Stimulated activated CD8-positive, alpha-beta memory T cell treated with anti-CD3 and anti-CD28 coated beads, Interleukin-12 subunit alpha, Interleukin-12 subunit beta, amount 100 ng/mL, for 4 hours (primary cell): ENCODE data around the gene LSM7.

Experiments used
- DNase-seq: peaks from one replicate; pipeline ENCODE4 v3.0.0-alpha.2; 2020; ENCODE audit warnings: low read depth

The LSM7 gene

GRCh38 chr19:2338055-2338615, 9.7 kb upstream of the LSM7 start:
- DNase-seq = no peak

DNA sequence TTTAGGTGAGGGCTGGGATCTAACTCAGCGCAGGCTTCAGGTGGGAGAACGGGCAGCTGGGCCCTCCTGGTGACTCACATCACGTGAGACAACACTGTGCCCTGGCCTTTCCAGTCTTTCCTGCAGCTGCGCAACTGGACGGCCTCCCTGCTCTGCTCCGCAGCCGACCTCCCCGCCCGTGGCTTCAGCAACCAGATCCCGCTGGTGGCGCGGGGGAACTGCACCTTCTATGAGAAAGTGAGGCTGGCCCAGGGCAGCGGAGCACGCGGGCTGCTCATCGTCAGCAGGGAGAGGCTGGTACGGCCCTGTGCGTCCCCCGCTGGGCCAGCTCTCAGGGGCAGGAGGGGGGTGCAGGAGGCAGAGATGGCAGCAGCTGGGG, 8.9 kb upstream of the LSM7 start:
- DNase-seq = no peak

- DNase-seq = no peak
These were observed 8.3 kb upstream of the LSM7 start for GRCh38 chr19:2336528-2337328.

DNA sequence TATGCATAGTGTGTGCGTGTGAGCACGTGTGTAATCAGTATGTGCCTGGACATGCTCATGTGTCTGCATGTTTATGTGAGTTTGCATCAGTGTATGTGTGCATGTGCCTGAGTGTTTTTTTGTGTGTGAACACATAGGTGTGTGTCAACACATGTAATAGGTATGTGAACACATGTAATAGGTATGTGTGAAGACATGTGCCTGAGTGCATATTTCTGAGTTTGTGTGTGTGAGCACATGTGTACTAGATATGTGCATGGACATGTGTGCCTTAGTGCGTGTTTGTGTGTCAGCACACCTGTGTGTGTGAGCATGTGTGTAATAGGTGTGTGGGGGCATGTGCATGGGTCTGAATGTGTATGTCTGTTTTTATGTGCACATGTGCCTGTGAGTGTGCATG, 7.5 kb upstream of the LSM7 start:
- no peak for DNase-seq

DNA sequence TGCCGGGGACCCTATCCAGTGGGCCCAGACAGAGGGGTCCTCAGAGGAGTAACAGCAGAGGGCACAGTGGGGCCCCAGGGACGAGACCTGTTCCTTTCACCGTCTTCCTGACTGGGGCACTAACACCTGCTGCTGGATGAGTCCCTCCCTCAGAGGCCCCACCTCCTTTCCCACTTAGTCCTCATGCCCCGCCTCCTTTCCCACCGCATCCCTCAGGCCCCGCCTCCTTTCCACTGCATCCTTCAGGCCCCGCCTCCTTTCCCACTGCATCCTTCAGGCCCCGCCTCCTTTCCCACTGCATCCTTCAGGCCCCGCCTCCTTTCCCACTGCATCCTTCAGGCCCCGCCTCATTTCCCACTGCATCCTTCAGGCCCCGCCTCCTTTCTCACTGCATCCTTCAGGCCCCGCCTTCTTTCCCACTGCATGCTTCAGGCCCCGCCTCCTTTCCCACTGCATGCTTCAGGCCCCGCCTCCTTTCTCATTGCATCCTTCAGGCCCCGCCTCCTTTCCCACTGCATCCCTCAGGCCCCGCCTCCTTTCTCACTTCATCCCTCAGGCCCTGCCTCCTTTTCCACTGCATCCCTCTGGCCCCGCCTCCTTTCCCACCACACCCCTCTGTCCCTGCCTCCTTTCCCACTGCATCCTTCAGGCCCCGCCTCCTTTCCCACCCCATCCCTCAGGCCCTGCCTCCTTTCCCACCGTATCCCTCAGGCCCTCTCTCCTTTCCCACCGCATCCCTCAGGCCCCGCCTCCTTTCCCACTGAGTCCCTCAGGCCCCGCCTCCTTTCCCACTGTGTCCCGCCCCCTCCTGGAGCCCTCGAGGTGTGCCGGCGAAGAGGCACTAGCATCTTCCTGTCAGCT, 6.8 kb upstream of the LSM7 start:
- DNase-seq = no peak

DNA sequence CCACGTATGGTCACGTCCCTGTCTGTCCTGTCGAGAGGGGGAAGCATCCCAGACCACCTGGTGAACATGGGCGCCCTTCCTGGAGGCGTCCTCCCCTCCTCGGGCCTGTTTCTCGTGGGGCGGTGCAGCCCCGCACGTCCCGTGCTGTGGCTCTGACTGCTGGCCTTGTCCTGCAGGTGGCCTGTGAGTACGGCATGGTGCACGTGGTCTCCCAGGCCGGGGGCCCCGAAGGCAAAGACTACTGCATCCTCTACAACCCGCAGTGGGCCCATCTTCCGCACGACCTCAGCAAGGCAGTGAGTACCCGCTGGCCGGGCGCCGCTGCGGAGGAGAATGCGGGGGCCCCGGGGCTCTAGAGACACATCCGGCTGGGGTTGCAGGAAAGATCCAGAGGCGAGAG, 6.0 kb upstream of the LSM7 start:
- DNase-seq = no peak

DNA sequence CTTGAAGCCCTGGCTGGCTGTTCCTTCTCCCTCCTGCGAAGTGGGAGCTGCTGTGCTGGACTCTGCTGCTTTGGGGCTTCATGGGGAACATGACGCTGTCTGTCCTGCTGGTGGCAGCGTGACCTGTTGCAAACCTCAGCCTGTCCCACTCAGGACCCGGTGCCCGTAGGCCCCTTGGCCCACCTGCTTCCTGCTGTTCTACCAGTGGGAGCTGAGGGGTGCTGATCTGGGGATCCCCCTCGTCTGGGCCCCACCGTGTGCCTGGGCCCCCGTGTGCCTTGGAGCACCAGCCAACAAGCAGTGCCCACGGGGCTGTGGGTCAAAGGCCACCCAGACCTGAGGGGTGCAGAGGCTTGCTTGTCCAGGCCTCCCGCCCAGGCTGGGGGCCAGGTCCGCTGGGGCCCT, 5.4 kb upstream of the LSM7 start:
- DNase-seq = no peak

DNA sequence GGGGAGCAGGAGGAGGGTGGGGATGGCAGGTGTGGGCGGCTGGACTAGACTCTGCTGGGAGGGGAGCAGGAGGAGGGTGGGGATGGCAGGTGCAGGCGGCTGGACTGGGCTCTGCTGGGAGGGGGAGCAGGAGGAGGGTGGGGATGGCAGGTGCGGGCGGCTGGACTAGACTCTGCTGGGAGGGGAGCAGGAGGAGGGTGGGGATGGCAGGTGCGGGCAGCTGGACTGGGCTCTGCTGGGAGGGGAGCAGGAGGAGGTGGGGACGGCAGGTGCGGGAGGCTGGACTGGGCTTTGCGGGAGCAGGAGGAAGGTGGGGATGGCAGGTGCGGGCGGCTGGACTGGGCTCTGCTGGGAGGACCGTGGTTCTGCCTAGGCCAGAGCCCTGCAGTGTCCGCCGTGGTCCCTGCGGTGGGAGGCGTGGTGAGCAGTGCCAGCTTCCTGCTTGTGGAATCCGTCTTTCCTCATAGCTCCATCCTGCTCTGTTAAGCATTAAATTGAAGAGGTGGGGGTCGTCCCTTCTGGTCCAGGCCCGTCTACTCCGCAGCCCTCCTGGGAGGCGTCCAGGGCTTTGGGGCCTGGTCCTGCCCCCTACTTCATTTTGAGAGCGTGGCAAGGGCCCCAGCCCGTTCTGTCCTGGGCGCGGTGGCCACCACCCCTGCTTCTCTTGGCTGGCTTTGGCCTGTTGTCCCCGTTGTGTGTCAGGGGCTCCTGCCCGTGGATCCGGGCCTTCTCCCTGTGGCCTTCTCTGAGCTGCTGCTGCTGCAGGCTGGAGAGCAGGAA, 4.8 kb upstream of the LSM7 start:
- DNase-seq = no peak

DNA sequence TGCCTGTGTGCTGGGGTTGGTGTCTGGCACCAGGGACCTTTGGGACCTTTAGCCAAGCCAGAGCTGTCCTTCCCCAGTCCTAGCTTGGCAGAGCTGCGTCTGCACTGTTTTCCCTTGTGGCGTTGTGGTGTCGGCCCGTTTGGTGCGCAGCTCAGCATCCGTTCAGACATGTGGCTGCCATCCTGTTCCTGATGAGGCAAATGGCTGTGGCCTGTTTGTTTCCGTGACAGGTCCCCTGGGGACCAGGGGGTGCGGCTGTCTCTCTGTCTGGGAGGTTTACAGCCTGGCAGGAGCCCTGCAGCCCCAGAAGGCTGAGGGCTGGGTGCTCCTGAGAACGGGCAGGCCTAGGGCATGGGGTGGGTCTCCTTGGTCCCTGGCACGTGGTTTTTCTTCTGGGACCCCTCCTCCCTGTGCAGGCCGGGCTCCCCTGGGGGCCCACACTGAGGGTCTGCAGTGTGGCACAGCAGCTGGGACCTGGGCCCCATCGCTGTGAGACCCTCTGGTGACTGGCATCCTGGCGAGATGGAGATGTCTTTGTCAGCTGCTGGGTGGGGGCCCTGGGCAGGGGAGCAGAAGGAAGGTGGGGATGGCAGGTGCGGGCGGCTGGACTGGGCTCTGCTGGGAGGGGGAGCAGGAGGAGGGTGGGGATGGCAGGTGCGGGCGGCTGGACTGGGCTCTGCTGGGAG, 4.1 kb upstream of the LSM7 start:
- DNase-seq = no peak

GRCh38 chr19:2331601-2332246, 3.3 kb upstream of the LSM7 start:
- no peak for DNase-seq

GRCh38 chr19:2330632-2331284, 2.4 kb upstream of the LSM7 start:
- DNase-seq = no peak

DNA sequence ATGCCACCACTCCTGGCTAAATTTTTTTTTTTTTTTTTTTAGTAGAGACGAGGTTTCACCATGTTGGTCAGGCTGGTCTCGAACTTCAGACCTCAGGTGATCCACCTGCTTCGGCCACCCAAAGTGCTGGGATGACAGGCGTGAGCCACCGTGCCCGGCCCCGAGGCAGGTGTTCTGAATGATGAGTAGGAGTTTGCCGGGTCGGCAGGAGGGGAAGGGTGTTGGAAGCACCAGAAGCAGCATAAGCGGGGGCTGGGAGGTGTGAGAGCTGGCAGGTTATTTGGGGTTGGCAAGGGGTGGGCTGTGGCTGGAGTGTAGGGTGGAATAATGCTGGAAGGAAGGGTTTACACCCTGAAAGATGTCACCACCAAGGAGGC, 1.9 kb upstream of the LSM7 start:
- no peak for DNase-seq

DNA sequence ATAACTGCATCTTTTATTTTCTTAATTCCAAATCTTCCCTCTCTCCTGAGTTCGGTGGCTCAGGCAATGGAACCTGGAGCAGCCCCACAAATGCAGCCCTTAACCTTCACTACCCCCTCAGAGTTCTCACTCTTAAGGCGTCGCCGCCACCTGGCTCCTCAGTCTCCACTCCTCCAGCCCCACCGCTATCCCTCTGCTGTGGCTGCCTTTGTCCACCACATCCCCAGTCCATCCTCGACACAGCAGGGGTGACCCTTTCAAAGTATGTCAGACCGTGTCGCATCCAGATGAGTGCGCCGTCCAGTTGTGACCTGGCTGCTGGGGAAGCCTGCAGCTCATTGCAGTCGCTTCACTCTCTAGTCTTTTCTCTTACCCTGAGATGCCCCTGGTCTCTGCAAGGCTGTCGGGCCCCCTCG, 1.1 kb upstream of the LSM7 start:
- DNase-seq = no peak

GRCh38 chr19:2329149-2329478, 728 bp upstream of the LSM7 start:
- no peak for DNase-seq

DNA sequence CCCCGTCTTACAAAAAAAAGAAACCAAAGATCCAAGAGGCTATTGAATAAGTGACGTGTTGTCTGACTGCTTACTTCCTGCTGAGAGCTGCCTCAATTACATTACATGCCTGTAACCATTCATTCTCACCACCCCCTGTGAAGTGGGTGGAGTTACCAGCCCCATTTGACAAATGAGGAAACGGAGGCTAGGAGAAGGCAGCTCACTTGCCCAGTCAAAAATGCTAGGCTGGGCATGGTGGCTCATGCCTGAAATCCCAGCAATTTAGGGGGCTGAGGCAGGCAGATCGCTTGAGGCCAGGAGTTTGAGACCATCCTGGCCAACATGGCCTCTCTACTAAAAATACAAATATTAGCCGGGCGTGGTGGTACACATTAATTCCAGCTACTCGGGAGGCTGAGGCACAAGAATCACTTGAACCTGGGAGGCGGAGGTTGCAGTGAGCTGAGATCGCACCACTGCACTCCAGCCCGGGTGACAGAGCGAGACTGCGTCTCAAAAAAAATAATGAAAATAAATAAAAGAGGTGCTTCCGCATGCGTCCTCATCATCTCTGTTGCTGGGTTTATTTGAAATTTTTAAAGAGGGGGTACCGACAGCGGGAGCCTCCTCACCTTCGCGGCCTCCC, 499 bp downstream of the LSM7 start:
- peak; percentile 25 for DNase-seq

DNA sequence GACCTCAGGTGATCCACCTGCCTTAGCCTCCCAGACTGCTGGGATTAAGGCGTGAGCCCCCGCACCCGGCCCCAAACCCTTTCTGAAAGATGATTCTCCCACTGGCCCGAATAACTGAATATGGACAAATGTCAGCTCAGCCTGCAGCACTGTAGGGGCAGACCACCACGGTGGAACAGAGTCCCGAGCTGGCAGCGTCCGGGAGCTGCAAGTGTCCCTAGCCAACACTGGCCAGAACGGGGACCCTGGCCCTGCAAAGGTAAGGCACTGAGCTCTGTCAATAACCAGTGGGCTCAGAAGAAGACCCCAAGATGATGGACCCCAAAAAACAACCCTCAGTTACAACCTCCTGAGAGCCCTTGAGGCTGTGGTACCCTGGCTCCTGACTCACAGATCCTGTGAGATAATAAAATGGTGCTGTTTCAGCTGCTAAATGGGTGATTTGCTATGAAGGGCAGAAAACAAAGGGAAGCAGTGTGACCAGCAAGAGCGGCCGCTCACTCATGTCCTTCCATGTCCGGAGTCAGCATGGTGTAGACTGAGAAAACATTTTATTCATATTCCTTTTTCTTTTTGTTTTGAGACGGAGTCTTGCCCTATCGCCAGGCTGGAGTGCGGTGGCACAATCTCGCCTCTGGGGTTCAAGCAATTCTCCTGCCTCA, 1.6 kb downstream of the LSM7 start:
- DNase-seq = no peak

- DNase-seq = no peak
These were observed 2.9 kb downstream of the LSM7 start for GRCh38 chr19:2325281-2326046.

GRCh38 chr19:2324220-2324948, 4.0 kb downstream of the LSM7 start:
- DNase-seq = no peak
